GM12892 (cell line): ENCODE measurements around the gene UBFD1.

ENCODE experiments used
- POLR2AphosphoS5 ChIP-seq: IDR thresholded peaks from 2 replicates; pipeline ENCODE4 v1.6.1; 2011; ENCODE audit warnings: low read depth, low read length, control low read depth
- TAF1 ChIP-seq: IDR thresholded peaks from 2 replicates; pipeline ENCODE4 v1.6.1; 2011; ENCODE audit warnings: low read depth, mild to moderate bottlenecking, control low read depth, low read length, borderline replicate concordance

- TF ChIP-seq TAF1 = no peak
- TF ChIP-seq POLR2AphosphoS5 = no peak
These were observed 20.7 kb downstream of the UBFD1 start for GRCh38 chr16:23578101-23578830.
